C4-2B (cell line): ENCODE results near the gene DEPDC1B.

ENCODE experiments used
- H3K27ac ChIP-seq: fragments of 450-650 bp; 2 replicates; pipeline ENCODE4 v1.5.1; 2017
- CTCF ChIP-seq: fragments of 450-650 bp; conservative IDR thresholded peaks from 2 replicates; pipeline ENCODE4 v1.5.1; 2017; ENCODE audit warnings: mild to moderate bottlenecking
- ZFX ChIP-seq: fragments of 450-650 bp; IDR thresholded peaks from 2 replicates; pipeline ENCODE4 v1.6.1; 2017

Gene DEPDC1B

GRCh38 chr5:60550311-60550710, 149.7 kb downstream of the DEPDC1B start:
- no peak for TF ChIP-seq ZFX
- TF ChIP-seq CTCF = no peak
- H3K27ac ChIP-seq = no peak overlapping the region

- TF ChIP-seq CTCF = no peak
- no peak for TF ChIP-seq ZFX
Observed at GRCh38 chr5:60549841-60550240, 150.1 kb downstream of the DEPDC1B start.

More at GRCh38 chr5:60549841-60550240, 150.1 kb downstream of the DEPDC1B start:
- no peak overlapping the region for H3K27ac ChIP-seq
